WTC11 (cell line): ENCODE data around the gene GPR18. TPM values are rescaled to one million over a fixed set of nuclear protein-coding genes. Genes with fewer than 3 reads are reported as not detected.
A peak's percentile ranks its signal among the peaks of the same experiment; 100 is the strongest.

Experiments used
- ATAC-seq: fragments of 200-7000 bp; cut with Tn5 transposase; 2 replicates; pipeline ENCODE4 v1.10.0; 2021; ENCODE audit warnings: mild to moderate bottlenecking, moderate library complexity
- CTCF ChIA-PET: fragments of 300-600 bp; sonication (Branson Sonifier 250); formaldehyde crosslinking; loops from one replicate; lab custom pipeline; 2021; ENCODE audit warnings: antibody characterized with exemption; lab: Charles Lee
- POLR2A ChIA-PET: fragments of 350-600 bp; sonication (Branson Sonifier 250); formaldehyde crosslinking; loops from one replicate; lab custom pipeline; 2021; ENCODE audit warnings: antibody characterized with exemption; lab: Charles Lee
- DNase-seq: peaks from one replicate; pipeline ENCODE4 v3.0.0; 2021; ENCODE audit warnings: low spot score
- H3K27ac Mint-ChIP-seq: 2 replicates; pipeline ENCODE4 v1.8.0; 2021; ENCODE audit warnings: mixed read lengths
- H3K27me3 Mint-ChIP-seq: 2 replicates; pipeline ENCODE4 v1.8.0; 2021; ENCODE audit warnings: low read depth, mild to moderate bottlenecking, moderate library complexity, mixed read lengths
- H3K36me3 Mint-ChIP-seq: 2 replicates; pipeline ENCODE4 v1.8.0; 2021; ENCODE audit warnings: mixed read lengths
- H3K4me1 Mint-ChIP-seq: 2 replicates; pipeline ENCODE4 v1.8.0; 2022; ENCODE audit warnings: mixed read lengths
- H3K4me3 Mint-ChIP-seq: 2 replicates; pipeline ENCODE4 v1.8.0; 2021; ENCODE audit warnings: mild to moderate bottlenecking, moderate library complexity, mixed read lengths
- H3K9me3 Mint-ChIP-seq: 2 replicates; pipeline ENCODE4 v1.8.0; 2021; ENCODE audit warnings: mixed read lengths
- GRHL2 ChIP-seq: fragments of 250-450 bp; sonication (Bioruptor Pico); IDR thresholded peaks from 2 replicates; pipeline ENCODE4 v1.8.0; 2022; ENCODE audit warnings: mild to moderate bottlenecking, moderate library complexity; ENCODE audit not compliant: insufficient replicate concordance, severe bottlenecking
- HMGA2 ChIP-seq: fragments of 250-450 bp; sonication (Bioruptor Pico); IDR thresholded peaks from 2 replicates; pipeline ENCODE4 v1.4.0; 2021; ENCODE audit warnings: mild to moderate bottlenecking, moderate library complexity
- IRF2 ChIP-seq: sonication (generic); formaldehyde crosslinking; IDR thresholded peaks from 2 replicates; pipeline ENCODE4 v1.8.0; 2022; ENCODE audit warnings: low read depth, missing genetic modification reagents, borderline replicate concordance
- MXD4 ChIP-seq: fragments of 250-450 bp; sonication (Bioruptor Pico); IDR thresholded peaks from 2 replicates; pipeline ENCODE4 v1.8.0; 2021; ENCODE audit warnings: mild to moderate bottlenecking, moderate library complexity, borderline replicate concordance
- NFE2L1 ChIP-seq: sonication (generic); formaldehyde crosslinking; IDR thresholded peaks from 2 replicates; pipeline ENCODE4 v1.8.1; 2023; ENCODE audit warnings: missing genetic modification reagents
- NR1H2 ChIP-seq: sonication (generic); formaldehyde crosslinking; IDR thresholded peaks from 2 replicates; pipeline ENCODE4 v1.9.0; 2021; ENCODE audit warnings: mild to moderate bottlenecking, moderate library complexity, missing genetic modification reagents
- PRRX2 ChIP-seq: fragments of 250-450 bp; sonication (Bioruptor Pico); IDR thresholded peaks from 2 replicates; pipeline ENCODE4 v1.8.0; 2021; ENCODE audit warnings: mild to moderate bottlenecking
- RELA ChIP-seq: sonication (generic); formaldehyde crosslinking; IDR thresholded peaks from 2 replicates; pipeline ENCODE4 v1.8.1; 2022; ENCODE audit warnings: missing genetic modification reagents, mild to moderate bottlenecking, borderline replicate concordance
- RORB ChIP-seq: fragments of 250-450 bp; sonication (Bioruptor Pico); IDR thresholded peaks from 2 replicates; pipeline ENCODE4 v1.9.0; 2021; ENCODE audit warnings: mild to moderate bottlenecking
- SMAD4 ChIP-seq: sonication (generic); formaldehyde crosslinking; IDR thresholded peaks from 2 replicates; pipeline ENCODE4 v1.8.0; 2022; ENCODE audit warnings: mild to moderate bottlenecking, missing genetic modification reagents
- STAT6 ChIP-seq: sonication (generic); formaldehyde crosslinking; conservative IDR thresholded peaks from 2 replicates; pipeline ENCODE4 v1.8.1; 2023; ENCODE audit warnings: mild to moderate bottlenecking, low read depth, missing genetic modification reagents, moderate library complexity
- TCF7 ChIP-seq: sonication (generic); formaldehyde crosslinking; IDR thresholded peaks from 2 replicates; pipeline ENCODE4 v1.8.0; 2022; ENCODE audit warnings: mild to moderate bottlenecking, low read depth, missing genetic modification reagents, moderate library complexity
- ZBTB21 ChIP-seq: sonication (generic); formaldehyde crosslinking; IDR thresholded peaks from 2 replicates; pipeline ENCODE4 v1.8.1; 2023; ENCODE audit warnings: mild to moderate bottlenecking, missing genetic modification reagents, borderline replicate concordance
- ZNF138 ChIP-seq: sonication (generic); formaldehyde crosslinking; conservative IDR thresholded peaks from 2 replicates; pipeline ENCODE4 v1.8.1; 2022; ENCODE audit warnings: mild to moderate bottlenecking, moderate library complexity, missing genetic modification reagents
- ZNF317 ChIP-seq: sonication (generic); formaldehyde crosslinking; IDR thresholded peaks from 2 replicates; pipeline ENCODE4 v1.8.1; 2023; ENCODE audit warnings: low read depth, mild to moderate bottlenecking, moderate library complexity, missing genetic modification reagents, borderline replicate concordance
- ZNF671 ChIP-seq: fragments of 250-450 bp; sonication (Bioruptor Pico); IDR thresholded peaks from 2 replicates; pipeline ENCODE4 v1.8.0; 2021; ENCODE audit warnings: mild to moderate bottlenecking
- total RNA-seq: library from RNA; stranded (reverse); gene quantifications from 3 replicates; pipeline ENCODE4 v1.2.3, GENCODE V29; 2021
- TF ChIP-seq, protein P1 (sequence below): sonication (generic); formaldehyde crosslinking; IDR thresholded peaks from 2 replicates; pipeline ENCODE4 v1.8.1; 2023; ENCODE audit warnings: mild to moderate bottlenecking, missing genetic modification reagents, borderline replicate concordance
- TF ChIP-seq, protein P2 (sequence below): sonication (generic); formaldehyde crosslinking; IDR thresholded peaks from 2 replicates; pipeline ENCODE4 v1.8.1; 2023; ENCODE audit warnings: mild to moderate bottlenecking, missing genetic modification reagents
- TF ChIP-seq, protein P3 (sequence below): sonication (generic); formaldehyde crosslinking; IDR thresholded peaks from 2 replicates; pipeline ENCODE4 v1.8.1; 2023; ENCODE audit warnings: mild to moderate bottlenecking, missing genetic modification reagents
- TF ChIP-seq, protein P4 (sequence below): sonication (generic); formaldehyde crosslinking; IDR thresholded peaks from 2 replicates; pipeline ENCODE4 v1.8.1; 2022; ENCODE audit warnings: low read depth, mild to moderate bottlenecking, moderate library complexity, missing genetic modification reagents, borderline replicate concordance

Gene GPR18
- total RNA-seq, 1 experiment from 2014 or later: 0.09 TPM

DNA sequence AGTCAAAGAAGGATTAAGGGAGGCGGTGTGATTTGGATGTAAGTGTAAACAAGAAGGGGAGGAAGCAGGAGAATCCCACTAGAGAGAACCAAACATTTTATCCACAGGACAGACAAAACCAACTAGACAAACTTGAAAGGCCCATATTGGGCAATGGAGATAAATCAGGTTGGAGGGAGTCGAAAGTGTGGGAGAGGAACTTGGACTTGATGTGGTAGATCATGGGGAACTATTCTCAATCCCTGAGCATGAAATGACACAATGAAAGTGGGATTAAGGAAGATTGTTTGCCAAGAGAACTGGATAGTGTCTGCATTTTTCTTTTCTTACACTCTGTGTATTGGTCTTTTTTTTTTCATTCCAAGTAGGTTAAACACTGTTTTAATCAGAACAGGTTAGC lies 31.1 kb upstream of the GPR18 start (continued):
- TF ChIP-seq, protein P1, sequence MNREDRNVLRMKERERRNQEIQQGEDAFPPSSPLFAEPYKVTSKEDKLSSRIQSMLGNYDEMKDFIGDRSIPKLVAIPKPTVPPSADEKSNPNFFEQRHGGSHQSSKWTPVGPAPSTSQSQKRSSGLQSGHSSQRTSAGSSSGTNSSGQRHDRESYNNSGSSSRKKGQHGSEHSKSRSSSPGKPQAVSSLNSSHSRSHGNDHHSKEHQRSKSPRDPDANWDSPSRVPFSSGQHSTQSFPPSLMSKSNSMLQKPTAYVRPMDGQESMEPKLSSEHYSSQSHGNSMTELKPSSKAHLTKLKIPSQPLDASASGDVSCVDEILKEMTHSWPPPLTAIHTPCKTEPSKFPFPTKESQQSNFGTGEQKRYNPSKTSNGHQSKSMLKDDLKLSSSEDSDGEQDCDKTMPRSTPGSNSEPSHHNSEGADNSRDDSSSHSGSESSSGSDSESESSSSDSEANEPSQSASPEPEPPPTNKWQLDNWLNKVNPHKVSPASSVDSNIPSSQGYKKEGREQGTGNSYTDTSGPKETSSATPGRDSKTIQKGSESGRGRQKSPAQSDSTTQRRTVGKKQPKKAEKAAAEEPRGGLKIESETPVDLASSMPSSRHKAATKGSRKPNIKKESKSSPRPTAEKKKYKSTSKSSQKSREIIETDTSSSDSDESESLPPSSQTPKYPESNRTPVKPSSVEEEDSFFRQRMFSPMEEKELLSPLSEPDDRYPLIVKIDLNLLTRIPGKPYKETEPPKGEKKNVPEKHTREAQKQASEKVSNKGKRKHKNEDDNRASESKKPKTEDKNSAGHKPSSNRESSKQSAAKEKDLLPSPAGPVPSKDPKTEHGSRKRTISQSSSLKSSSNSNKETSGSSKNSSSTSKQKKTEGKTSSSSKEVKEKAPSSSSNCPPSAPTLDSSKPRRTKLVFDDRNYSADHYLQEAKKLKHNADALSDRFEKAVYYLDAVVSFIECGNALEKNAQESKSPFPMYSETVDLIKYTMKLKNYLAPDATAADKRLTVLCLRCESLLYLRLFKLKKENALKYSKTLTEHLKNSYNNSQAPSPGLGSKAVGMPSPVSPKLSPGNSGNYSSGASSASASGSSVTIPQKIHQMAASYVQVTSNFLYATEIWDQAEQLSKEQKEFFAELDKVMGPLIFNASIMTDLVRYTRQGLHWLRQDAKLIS (CRISPR knock-in tag): no peak
- TF ChIP-seq PRRX2 (CRISPR knock-in tag) (no peak), ZBTB21 (no peak), HMGA2 (CRISPR knock-in tag) (no peak)
- TF ChIP-seq, protein P2, sequence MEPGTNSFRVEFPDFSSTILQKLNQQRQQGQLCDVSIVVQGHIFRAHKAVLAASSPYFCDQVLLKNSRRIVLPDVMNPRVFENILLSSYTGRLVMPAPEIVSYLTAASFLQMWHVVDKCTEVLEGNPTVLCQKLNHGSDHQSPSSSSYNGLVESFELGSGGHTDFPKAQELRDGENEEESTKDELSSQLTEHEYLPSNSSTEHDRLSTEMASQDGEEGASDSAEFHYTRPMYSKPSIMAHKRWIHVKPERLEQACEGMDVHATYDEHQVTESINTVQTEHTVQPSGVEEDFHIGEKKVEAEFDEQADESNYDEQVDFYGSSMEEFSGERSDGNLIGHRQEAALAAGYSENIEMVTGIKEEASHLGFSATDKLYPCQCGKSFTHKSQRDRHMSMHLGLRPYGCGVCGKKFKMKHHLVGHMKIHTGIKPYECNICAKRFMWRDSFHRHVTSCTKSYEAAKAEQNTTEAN (CRISPR knock-in tag): no peak
- TF ChIP-seq, protein P3, sequence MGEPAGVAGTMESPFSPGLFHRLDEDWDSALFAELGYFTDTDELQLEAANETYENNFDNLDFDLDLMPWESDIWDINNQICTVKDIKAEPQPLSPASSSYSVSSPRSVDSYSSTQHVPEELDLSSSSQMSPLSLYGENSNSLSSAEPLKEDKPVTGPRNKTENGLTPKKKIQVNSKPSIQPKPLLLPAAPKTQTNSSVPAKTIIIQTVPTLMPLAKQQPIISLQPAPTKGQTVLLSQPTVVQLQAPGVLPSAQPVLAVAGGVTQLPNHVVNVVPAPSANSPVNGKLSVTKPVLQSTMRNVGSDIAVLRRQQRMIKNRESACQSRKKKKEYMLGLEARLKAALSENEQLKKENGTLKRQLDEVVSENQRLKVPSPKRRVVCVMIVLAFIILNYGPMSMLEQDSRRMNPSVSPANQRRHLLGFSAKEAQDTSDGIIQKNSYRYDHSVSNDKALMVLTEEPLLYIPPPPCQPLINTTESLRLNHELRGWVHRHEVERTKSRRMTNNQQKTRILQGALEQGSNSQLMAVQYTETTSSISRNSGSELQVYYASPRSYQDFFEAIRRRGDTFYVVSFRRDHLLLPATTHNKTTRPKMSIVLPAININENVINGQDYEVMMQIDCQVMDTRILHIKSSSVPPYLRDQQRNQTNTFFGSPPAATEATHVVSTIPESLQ (CRISPR knock-in tag): no peak
- TF ChIP-seq, all 79 proteins: peak for 0

DNA sequence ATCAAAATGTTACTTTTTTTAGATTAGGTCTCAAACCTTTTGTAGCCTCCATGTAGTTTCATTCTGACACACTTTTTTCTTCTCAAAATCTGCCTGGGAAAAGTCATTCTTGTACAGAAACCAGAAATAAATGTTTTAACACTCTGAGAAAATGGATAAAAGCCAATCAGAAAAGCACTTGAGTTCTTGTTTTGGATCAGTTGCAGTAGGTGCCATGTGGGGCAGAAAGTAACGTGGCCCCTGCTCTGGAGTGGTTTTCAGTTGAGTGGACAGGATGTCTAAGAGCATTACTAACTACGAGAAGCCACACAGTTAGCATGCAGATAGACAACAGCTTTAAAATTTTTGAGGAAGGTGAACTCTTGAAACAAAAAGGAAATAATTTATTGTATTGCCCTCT lies 29.9 kb upstream of the GPR18 start:
- ATAC-seq: no peak
- POLR2A ChIA-PET: no interaction called here
- 0 out of 2 replicates have a peak overlapping the region, but pooled peaks have one; percentile 15 for H3K27ac Mint-ChIP-seq

More for the DNA sequence above, 29.9 kb upstream of the GPR18 start:
- TF ChIP-seq RORB (CRISPR knock-in tag): no peak
- TF ChIP-seq NR1H2 (CRISPR knock-in tag): no peak
- TF ChIP-seq NFE2L1: no peak
- no peak for TF ChIP-seq ZNF671 (CRISPR knock-in tag)
- TF ChIP-seq ZNF317: no peak
- no peak for TF ChIP-seq MXD4
- TF ChIP-seq PRRX2 (CRISPR knock-in tag): no peak
- TF ChIP-seq TCF7 (CRISPR knock-in tag): no peak
- no peak for TF ChIP-seq IRF2
- TF ChIP-seq, protein P4, sequence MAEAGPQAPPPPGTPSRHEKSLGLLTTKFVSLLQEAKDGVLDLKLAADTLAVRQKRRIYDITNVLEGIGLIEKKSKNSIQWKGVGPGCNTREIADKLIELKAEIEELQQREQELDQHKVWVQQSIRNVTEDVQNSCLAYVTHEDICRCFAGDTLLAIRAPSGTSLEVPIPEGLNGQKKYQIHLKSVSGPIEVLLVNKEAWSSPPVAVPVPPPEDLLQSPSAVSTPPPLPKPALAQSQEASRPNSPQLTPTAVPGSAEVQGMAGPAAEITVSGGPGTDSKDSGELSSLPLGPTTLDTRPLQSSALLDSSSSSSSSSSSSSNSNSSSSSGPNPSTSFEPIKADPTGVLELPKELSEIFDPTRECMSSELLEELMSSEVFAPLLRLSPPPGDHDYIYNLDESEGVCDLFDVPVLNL (CRISPR knock-in tag): no peak
- TF ChIP-seq ZNF138 (CRISPR knock-in tag): no peak
- no peak for TF ChIP-seq RELA
- TF ChIP-seq SMAD4 (CRISPR knock-in tag): no peak
- TF ChIP-seq, protein P1 (CRISPR knock-in tag): no peak
- TF ChIP-seq GRHL2 (CRISPR knock-in tag): no peak
- no peak for TF ChIP-seq STAT6 (CRISPR knock-in tag)
- TF ChIP-seq, all 79 proteins: peak for 0
- H3K4me3 Mint-ChIP-seq: no peak overlapping the region
- no peaks in the 10 kb centered on the region for H3K36me3 Mint-ChIP-seq
- H3K27me3 Mint-ChIP-seq: no peaks in the 10 kb centered on the region
- H3K4me1 Mint-ChIP-seq: no peaks in the 10 kb centered on the region
- no peak for DNase-seq
- CTCF ChIA-PET: no interaction called here
- H3K9me3 Mint-ChIP-seq: no peaks in the 10 kb centered on the region
